HepG2 (cell line): ENCODE data around the gene RAB29. TPM values are rescaled to one million over a fixed set of nuclear protein-coding genes. Genes with fewer than 3 reads are reported as not detected.
A peak's percentile ranks its signal among the peaks of the same experiment; 100 is the strongest.

Experiments used
- EEA1 ChIP-seq: sonication (generic); formaldehyde crosslinking; IDR thresholded peaks from 2 replicates; pipeline ENCODE4 v1.5.1; 2020; ENCODE audit warnings: mild to moderate bottlenecking, missing genetic modification reagents, borderline replicate concordance
- HHEX ChIP-seq: IDR thresholded peaks from 2 replicates; pipeline ENCODE4 v1.6.1; 2016; ENCODE audit warnings: control low read depth
- MXD4 ChIP-seq: IDR thresholded peaks from 2 replicates; pipeline ENCODE4 v1.6.1; 2016; ENCODE audit warnings: mild to moderate bottlenecking, missing biosample characterization, missing genetic modification reagents
- MYC ChIP-seq: sonication (generic); formaldehyde crosslinking; IDR thresholded peaks from 2 replicates; pipeline ENCODE4 v1.9.0; 2021; ENCODE audit warnings: missing genetic modification reagents, borderline replicate concordance
- SALL1 ChIP-seq: sonication (generic); formaldehyde crosslinking; IDR thresholded peaks from 2 replicates; pipeline ENCODE4 v1.8.0; 2022; ENCODE audit warnings: mild to moderate bottlenecking, missing genetic modification reagents
- TBX3 ChIP-seq: fragments of 450-650 bp; IDR thresholded peaks from 2 replicates; pipeline ENCODE4 v1.6.1; 2017; ENCODE audit warnings: antibody characterized with exemption, mild to moderate bottlenecking, inconsistent platforms, borderline replicate concordance
- TOE1 ChIP-seq: sonication (generic); formaldehyde crosslinking; IDR thresholded peaks from 2 replicates; pipeline ENCODE4 v1.4.0; 2020; ENCODE audit warnings: mild to moderate bottlenecking, missing genetic modification reagents
- TSC22D2 ChIP-seq: sonication (generic); formaldehyde crosslinking; IDR thresholded peaks from 2 replicates; pipeline ENCODE4 v1.5.1; 2020; ENCODE audit warnings: missing genetic modification reagents, mild to moderate bottlenecking, borderline replicate concordance
- ZNF230 ChIP-seq: sonication (generic); formaldehyde crosslinking; IDR thresholded peaks from 2 replicates; pipeline ENCODE4 v1.4.0; 2020; ENCODE audit warnings: mild to moderate bottlenecking, missing genetic modification reagents
- ZNF3 ChIP-seq: IDR thresholded peaks from 2 replicates; pipeline ENCODE4 v1.7.0; 2017; ENCODE audit warnings: inconsistent platforms
- ZNF562 ChIP-seq: sonication (generic); formaldehyde crosslinking; IDR thresholded peaks from 2 replicates; pipeline ENCODE4 v1.8.0; 2022; ENCODE audit warnings: missing genetic modification reagents, borderline replicate concordance
- ZNF749 ChIP-seq: sonication (generic); formaldehyde crosslinking; IDR thresholded peaks from 2 replicates; pipeline ENCODE4 v1.8.0; 2022; ENCODE audit warnings: mild to moderate bottlenecking, missing genetic modification reagents, moderate library complexity, borderline replicate concordance
- ZNF782 ChIP-seq: sonication (generic); formaldehyde crosslinking; IDR thresholded peaks from 2 replicates; pipeline ENCODE4 v1.4.0; 2020; ENCODE audit warnings: missing genetic modification reagents, mild to moderate bottlenecking, borderline replicate concordance
- ZNF839 ChIP-seq: sonication (generic); formaldehyde crosslinking; IDR thresholded peaks from 2 replicates; pipeline ENCODE4 v1.4.0; 2020; ENCODE audit warnings: missing genetic modification reagents, mild to moderate bottlenecking, borderline replicate concordance
- ZSCAN30 ChIP-seq: sonication (generic); formaldehyde crosslinking; IDR thresholded peaks from 2 replicates; pipeline ENCODE4 v1.5.0; 2020; ENCODE audit warnings: mild to moderate bottlenecking, missing genetic modification reagents
- polyA plus RNA-seq, 8 experiments: library from polyadenylated mRNA; depleted of rRNA in 3 of 8; stranded (reverse) in 7 of 8; unstranded in 1 of 8; fragments of >200 nt; fragmentation: Illumina TruSeq in 4 of 8; extraction: Trizol in 4 of 8; gene quantifications; 2 replicates each; pipeline versions ENCODE4 v1.2.1 to v1.2.3, GENCODE V29; 2011 to 2016; ENCODE audit warnings: low read depth in 4 of 8, missing spikeins in 1 of 8, mixed read lengths in 1 of 8; ENCODE audit not compliant: insufficient read depth in 1 of 8
- total RNA-seq, 5 experiments: library from RNA; depleted of rRNA; stranded (reverse); fragments of >200 nt; fragmentation: Illumina TruSeq; extraction: Trizol; gene quantifications; 2 replicates each; pipeline ENCODE4 v1.2.3, GENCODE V29; 2016; ENCODE audit warnings: low read depth in 1 of 5
- TF ChIP-seq, protein P1 (sequence below): sonication (generic); formaldehyde crosslinking; IDR thresholded peaks from 2 replicates; pipeline ENCODE4 v1.4.0; 2020; ENCODE audit warnings: missing genetic modification reagents, borderline replicate concordance
- TF ChIP-seq, protein P2 (sequence below): sonication (generic); formaldehyde crosslinking; IDR thresholded peaks from 2 replicates; pipeline ENCODE4 v1.4.0; 2020; ENCODE audit warnings: missing genetic modification reagents
- TF ChIP-seq, protein P3 (sequence below): IDR thresholded peaks from 2 replicates; pipeline ENCODE4 v1.6.1; 2016; ENCODE audit warnings: low read depth, missing genetic modification reagents, missing compliant biosample characterization
- TF ChIP-seq, protein P4 (sequence below): sonication (generic); formaldehyde crosslinking; IDR thresholded peaks from 2 replicates; pipeline ENCODE4 v1.4.0; 2020; ENCODE audit warnings: missing genetic modification reagents

The RAB29 gene
- total and polyA plus RNA-seq, 2 of the 13 experiments (the other 11 are each of a cell fraction or from before 2014, with no cell fraction given), result 8.7 to 10.1 TPM

DNA sequence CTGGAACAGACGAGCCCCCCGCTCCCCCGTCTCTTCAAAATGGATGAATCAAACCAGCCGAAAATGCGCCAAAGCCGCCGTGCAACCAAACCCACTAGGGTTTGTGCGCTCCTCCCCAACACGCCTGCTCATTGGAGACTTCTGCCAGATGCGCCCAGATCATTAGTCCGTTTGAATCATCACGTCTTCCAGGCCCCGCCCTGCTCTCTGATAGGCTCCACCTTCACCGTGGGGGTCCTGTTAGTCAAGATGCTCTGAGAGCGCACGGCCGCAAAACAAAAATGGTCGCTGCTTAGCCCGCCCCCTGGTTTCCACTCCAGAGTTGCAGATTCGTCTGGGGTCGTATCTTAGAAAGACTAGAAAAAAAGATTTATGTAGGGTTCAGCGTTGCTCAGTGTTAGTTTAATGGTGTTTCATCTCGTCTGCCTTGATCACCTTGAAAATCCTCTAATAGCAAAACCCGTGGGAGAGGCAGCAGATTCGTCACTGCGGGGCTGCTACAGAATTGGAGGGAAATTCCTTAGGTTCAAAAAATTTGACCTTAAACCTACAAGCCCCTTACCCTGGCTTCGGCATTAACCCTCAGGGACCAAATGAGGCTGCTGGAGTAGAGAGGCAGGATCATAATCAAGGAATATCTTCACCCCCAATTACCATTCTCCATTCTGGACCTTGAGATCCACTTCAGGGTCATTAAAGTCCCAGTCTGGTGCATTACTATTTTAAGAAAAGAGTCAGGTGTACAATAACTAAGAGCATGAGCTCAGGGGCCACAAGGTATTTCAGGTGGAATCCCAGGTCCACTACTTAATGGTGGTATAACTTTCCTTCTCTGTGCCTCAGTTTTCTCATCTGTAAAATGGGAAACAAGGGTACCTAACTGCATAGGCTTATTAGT is 24.9 kb downstream of the RAB29 start, which contains the start of gene NUCKS1 (continued):
- TF ChIP-seq, protein P1, sequence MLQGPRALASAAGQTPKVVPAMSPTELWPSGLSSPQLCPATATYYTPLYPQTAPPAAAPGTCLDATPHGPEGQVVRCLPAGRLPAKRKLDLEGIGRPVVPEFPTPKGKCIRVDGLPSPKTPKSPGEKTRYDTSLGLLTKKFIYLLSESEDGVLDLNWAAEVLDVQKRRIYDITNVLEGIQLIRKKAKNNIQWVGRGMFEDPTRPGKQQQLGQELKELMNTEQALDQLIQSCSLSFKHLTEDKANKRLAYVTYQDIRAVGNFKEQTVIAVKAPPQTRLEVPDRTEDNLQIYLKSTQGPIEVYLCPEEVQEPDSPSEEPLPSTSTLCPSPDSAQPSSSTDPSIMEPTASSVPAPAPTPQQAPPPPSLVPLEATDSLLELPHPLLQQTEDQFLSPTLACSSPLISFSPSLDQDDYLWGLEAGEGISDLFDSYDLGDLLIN (CRISPR knock-in tag), result no peak
- TF ChIP-seq ZNF230 (CRISPR knock-in tag) (no peak), EEA1 (CRISPR knock-in tag) (no peak), ZNF839 (no peak), SALL1 (CRISPR knock-in tag) (peak; percentile 17; the same call in 1 of the 2 replicates), ZNF562 (CRISPR knock-in tag) (no peak), ZNF749 (CRISPR knock-in tag) (no peak), TSC22D2 (CRISPR knock-in tag) (no peak), TBX3 (no peak), ZNF3 (CRISPR knock-in tag) (0 out of 2 replicates have a peak, but pooled peaks have one; percentile 15), ZSCAN30 (CRISPR knock-in tag) (no peak), MXD4 (no peak), MYC (CRISPR knock-in tag) (0 out of 2 replicates have a peak, but pooled peaks have one; percentile 10), TOE1 (no peak), HHEX (CRISPR knock-in tag) (no peak), ZNF782 (no peak)
- TF ChIP-seq, protein P2, sequence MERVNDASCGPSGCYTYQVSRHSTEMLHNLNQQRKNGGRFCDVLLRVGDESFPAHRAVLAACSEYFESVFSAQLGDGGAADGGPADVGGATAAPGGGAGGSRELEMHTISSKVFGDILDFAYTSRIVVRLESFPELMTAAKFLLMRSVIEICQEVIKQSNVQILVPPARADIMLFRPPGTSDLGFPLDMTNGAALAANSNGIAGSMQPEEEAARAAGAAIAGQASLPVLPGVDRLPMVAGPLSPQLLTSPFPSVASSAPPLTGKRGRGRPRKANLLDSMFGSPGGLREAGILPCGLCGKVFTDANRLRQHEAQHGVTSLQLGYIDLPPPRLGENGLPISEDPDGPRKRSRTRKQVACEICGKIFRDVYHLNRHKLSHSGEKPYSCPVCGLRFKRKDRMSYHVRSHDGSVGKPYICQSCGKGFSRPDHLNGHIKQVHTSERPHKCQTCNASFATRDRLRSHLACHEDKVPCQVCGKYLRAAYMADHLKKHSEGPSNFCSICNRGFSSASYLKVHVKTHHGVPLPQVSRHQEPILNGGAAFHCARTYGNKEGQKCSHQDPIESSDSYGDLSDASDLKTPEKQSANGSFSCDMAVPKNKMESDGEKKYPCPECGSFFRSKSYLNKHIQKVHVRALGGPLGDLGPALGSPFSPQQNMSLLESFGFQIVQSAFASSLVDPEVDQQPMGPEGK (CRISPR knock-in tag), result no peak; the same call in 1 of the 2 replicates
- TF ChIP-seq, protein P3, sequence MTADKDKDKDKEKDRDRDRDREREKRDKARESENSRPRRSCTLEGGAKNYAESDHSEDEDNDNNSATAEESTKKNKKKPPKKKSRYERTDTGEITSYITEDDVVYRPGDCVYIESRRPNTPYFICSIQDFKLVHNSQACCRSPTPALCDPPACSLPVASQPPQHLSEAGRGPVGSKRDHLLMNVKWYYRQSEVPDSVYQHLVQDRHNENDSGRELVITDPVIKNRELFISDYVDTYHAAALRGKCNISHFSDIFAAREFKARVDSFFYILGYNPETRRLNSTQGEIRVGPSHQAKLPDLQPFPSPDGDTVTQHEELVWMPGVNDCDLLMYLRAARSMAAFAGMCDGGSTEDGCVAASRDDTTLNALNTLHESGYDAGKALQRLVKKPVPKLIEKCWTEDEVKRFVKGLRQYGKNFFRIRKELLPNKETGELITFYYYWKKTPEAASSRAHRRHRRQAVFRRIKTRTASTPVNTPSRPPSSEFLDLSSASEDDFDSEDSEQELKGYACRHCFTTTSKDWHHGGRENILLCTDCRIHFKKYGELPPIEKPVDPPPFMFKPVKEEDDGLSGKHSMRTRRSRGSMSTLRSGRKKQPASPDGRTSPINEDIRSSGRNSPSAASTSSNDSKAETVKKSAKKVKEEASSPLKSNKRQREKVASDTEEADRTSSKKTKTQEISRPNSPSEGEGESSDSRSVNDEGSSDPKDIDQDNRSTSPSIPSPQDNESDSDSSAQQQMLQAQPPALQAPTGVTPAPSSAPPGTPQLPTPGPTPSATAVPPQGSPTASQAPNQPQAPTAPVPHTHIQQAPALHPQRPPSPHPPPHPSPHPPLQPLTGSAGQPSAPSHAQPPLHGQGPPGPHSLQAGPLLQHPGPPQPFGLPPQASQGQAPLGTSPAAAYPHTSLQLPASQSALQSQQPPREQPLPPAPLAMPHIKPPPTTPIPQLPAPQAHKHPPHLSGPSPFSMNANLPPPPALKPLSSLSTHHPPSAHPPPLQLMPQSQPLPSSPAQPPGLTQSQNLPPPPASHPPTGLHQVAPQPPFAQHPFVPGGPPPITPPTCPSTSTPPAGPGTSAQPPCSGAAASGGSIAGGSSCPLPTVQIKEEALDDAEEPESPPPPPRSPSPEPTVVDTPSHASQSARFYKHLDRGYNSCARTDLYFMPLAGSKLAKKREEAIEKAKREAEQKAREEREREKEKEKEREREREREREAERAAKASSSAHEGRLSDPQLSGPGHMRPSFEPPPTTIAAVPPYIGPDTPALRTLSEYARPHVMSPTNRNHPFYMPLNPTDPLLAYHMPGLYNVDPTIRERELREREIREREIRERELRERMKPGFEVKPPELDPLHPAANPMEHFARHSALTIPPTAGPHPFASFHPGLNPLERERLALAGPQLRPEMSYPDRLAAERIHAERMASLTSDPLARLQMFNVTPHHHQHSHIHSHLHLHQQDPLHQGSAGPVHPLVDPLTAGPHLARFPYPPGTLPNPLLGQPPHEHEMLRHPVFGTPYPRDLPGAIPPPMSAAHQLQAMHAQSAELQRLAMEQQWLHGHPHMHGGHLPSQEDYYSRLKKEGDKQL, result no peak
- TF ChIP-seq, protein P4, sequence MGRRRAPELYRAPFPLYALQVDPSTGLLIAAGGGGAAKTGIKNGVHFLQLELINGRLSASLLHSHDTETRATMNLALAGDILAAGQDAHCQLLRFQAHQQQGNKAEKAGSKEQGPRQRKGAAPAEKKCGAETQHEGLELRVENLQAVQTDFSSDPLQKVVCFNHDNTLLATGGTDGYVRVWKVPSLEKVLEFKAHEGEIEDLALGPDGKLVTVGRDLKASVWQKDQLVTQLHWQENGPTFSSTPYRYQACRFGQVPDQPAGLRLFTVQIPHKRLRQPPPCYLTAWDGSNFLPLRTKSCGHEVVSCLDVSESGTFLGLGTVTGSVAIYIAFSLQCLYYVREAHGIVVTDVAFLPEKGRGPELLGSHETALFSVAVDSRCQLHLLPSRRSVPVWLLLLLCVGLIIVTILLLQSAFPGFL (CRISPR knock-in tag), result no peak
